Activated CD4-positive, alpha-beta T cell treated with anti-CD3 and anti-CD28 coated beads, Interleukin-2, amount 10 ng/mL, durations not matched to agents 7 days and 5 days (primary cell): ENCODE measurements around the gene GPRIN3. TPM values are rescaled to one million over a fixed set of nuclear protein-coding genes. Genes with fewer than 3 reads are reported as not detected.

Source experiments
- CTCF ChIA-PET: fragments of 350-600 bp; sonication (Branson Sonifier 250); formaldehyde crosslinking; loops from one replicate; lab custom pipeline; 2021; ENCODE audit warnings: antibody characterized with exemption; lab: Charles Lee
- POLR2A ChIA-PET: fragments of 350-600 bp; sonication (Branson Sonifier 250); formaldehyde crosslinking; loops from one replicate; lab custom pipeline; 2021; ENCODE audit warnings: antibody characterized with exemption; lab: Charles Lee
- DNase-seq: peaks from one replicate; pipeline ENCODE4 v3.0.0-alpha.2; 2020
- H3K27ac Mint-ChIP-seq: one replicate; pipeline ENCODE4 v1.8.0; 2021; ENCODE audit warnings: mild to moderate bottlenecking, moderate library complexity, mixed read lengths
- H3K27me3 Mint-ChIP-seq: one replicate; pipeline ENCODE4 v1.8.0; 2021; ENCODE audit warnings: mixed read lengths
- H3K36me3 Mint-ChIP-seq: one replicate; pipeline ENCODE4 v1.8.0; 2021; ENCODE audit warnings: low read depth, mixed read lengths
- H3K4me1 Mint-ChIP-seq: one replicate; pipeline ENCODE4 v1.8.0; 2021; ENCODE audit warnings: mixed read lengths
- H3K4me3 Mint-ChIP-seq: one replicate; pipeline ENCODE4 v1.8.0; 2021; ENCODE audit warnings: mild to moderate bottlenecking, moderate library complexity, mixed read lengths
- H3K9me3 Mint-ChIP-seq: one replicate; pipeline ENCODE4 v1.8.0; 2021; ENCODE audit warnings: mixed read lengths
- total RNA-seq, 2 experiments: library from RNA; stranded (reverse); gene quantifications; one replicate each; pipeline ENCODE4 v1.2.3, GENCODE V29; 2021

GPRIN3 gene
- total RNA-seq, 2 experiments from 2014 or later, result 51.1 to 57.4 TPM

DNA sequence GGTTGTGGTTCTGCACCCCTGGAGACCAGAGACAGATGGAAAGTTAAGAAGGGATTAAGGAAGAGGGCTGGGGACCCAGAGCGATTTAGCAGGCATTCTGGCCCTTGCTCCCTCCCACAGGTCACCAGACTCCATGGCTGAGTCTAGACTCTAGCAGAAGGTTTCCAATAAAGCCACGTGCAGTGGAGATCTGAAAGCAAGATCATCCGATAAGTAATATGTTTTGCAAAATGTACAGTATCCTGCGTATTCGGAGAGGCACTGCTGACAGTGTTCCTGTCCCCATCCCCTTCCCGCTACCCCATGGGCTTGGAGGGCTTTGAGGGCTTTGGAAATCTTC is 531 bp upstream of the GPRIN3 start:
- Mint-ChIP-seq H3K27ac (peak overlapping the region; percentile 92), H3K4me1 (peaks cover 48% of the 10 kb centered on the region)
- CTCF ChIA-PET, result interaction anchor here (1.0 to 2.6 kb wide), 5 partner anchors 9 to 82 kb away, joined by 3 to 14 read pairs (median 4); no protein-coding TSS in a partner anchor

DNA sequence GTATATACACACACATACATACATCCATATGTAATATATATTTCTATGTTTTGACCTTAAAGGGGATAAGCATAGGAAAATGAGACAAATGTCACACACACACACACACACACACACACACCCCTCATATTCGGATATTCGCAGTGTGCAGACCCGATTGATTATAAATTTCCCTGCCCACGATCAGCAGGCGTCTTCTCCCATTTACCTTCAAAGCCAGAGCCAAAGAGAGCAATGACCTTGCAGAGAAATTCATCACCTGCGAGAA is 488 bp downstream of the GPRIN3 start:
- CTCF ChIA-PET, result interaction anchor here (1.0 to 2.6 kb wide), 2 partner anchors 8 to 81 kb away, joined by 4 to 14 read pairs; no protein-coding TSS in a partner anchor

More for the DNA sequence above, 531 bp upstream of the GPRIN3 start:
- Mint-ChIP-seq H3K9me3 (peaks cover 3% of the 10 kb centered on the region), H3K4me3 (peak overlapping the region; percentile 90), H3K27me3 (no peaks in the 10 kb centered on the region), H3K36me3 (peaks cover 42% of the 10 kb centered on the region)
- POLR2A ChIA-PET, result interaction anchor here (0.6 to 0.7 kb wide), 2 partner anchors 14 to 113 kb away, joined by 3 read pairs; no protein-coding TSS in a partner anchor
- DNase-seq, result no peak

DNA sequence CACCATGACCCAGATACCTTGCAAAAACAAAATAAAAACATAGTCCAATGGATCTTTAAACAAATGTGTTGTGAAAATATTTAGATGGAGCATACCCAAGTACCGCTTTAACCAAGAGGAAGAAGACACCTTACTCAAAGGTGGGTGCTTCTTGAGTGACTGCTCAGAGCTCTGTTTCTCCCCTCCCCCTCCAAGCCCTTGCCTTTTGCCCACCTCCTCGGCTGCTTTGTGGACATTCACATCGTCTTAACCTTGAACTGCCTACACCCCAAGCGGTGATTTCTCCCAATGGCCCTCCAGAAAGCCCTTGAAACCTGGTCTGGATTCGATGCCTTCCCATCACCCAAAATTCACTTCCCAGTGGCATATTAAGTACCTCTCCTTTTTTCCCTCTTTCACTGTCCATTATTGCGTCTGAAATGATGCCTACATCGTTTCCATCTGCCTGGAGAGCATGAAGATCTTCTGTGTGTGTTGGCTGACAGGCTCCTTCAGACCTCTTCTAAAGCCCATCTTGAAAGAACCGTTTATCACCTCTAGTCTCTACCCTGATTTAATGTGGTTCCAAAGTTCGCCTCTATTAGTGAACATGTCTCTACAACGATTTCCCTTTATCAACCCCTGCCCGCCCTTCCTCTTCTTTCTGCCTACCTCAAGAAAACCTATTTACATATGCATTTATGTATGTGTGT is 968 bp downstream of the GPRIN3 start:
- DNase-seq, result peak; percentile 29
- POLR2A ChIA-PET, result no interaction called here

More for the DNA sequence above, 488 bp downstream of the GPRIN3 start:
- POLR2A ChIA-PET, result interaction anchor here (0.6 kb wide), 1 partner anchor 8 kb away, joined by 4 read pairs; no protein-coding TSS in a partner anchor
- Mint-ChIP-seq H3K4me3 (peak overlapping the region; percentile 90), H3K27me3 (no peaks in the 10 kb centered on the region), H3K36me3 (peaks cover 45% of the 10 kb centered on the region), H3K9me3 (no peaks in the 10 kb centered on the region), H3K27ac (peak overlapping the region; percentile 92), H3K4me1 (peaks cover 53% of the 10 kb centered on the region)
- no peak for DNase-seq

DNA sequence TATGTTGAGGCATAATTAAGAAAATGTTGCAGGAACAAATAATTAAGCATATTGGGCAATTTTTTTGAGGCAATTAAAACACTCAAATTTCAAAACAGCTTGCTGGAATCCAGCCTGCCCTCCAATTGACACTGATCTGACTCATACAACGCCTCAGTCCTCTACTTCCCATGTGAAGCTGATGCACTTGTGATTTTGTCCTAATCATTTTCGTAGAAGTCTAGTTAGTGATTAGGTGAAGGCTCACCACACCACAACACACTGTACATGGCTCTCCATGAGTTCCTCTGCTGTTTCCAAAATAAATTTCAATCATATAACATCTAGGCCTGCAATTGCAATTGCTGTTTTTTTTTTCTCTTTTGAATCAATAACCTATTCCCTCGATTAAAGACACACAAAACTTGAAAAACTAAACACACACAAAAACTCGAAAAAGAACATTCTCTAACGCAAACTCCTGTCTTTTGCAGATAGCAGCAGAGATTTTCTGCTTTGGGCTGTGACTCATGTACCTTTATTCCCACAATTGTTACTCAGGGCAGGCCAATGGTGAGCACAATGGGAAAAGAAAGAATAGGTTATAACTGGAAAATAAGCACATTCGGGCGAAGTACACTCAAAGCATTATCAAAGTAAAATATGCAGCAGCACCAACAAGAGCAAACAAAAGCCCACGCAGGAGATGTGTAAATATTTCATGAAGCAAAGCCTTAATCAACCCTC is 1.7 kb downstream of the GPRIN3 start:
- DNase-seq, result peak; percentile 35
- H3K36me3 Mint-ChIP-seq, result peaks cover 51% of the 10 kb centered on the region
- POLR2A ChIA-PET, result interaction anchor here (1.2 kb wide), 1 partner anchor 11 kb away, joined by 7 read pairs; no protein-coding TSS in a partner anchor
- peak overlapping the region; percentile 90 for H3K4me3 Mint-ChIP-seq
- peak overlapping the region; percentile 92 for H3K27ac Mint-ChIP-seq
- H3K9me3 Mint-ChIP-seq, result no peaks in the 10 kb centered on the region
- H3K4me1 Mint-ChIP-seq, result peaks cover 65% of the 10 kb centered on the region
- CTCF ChIA-PET, result interaction anchor here (0.6 to 2.0 kb wide), 8 partner anchors 10 to 290 kb away, joined by 3 to 5 read pairs (median 4); no protein-coding TSS in a partner anchor
- no peaks in the 10 kb centered on the region for H3K27me3 Mint-ChIP-seq

More for the DNA sequence above, 968 bp downstream of the GPRIN3 start:
- H3K9me3 Mint-ChIP-seq, result no peaks in the 10 kb centered on the region
- H3K27ac Mint-ChIP-seq, result peak overlapping the region; percentile 92
- H3K36me3 Mint-ChIP-seq, result peaks cover 45% of the 10 kb centered on the region
- peaks cover 57% of the 10 kb centered on the region for H3K4me1 Mint-ChIP-seq
- CTCF ChIA-PET, result interaction anchor here (1.0 to 1.3 kb wide), 2 partner anchors 16 to 25 kb away, joined by 4 to 5 read pairs; no protein-coding TSS in a partner anchor
- H3K27me3 Mint-ChIP-seq, result no peaks in the 10 kb centered on the region
- peak overlapping the region; percentile 90 for H3K4me3 Mint-ChIP-seq

DNA sequence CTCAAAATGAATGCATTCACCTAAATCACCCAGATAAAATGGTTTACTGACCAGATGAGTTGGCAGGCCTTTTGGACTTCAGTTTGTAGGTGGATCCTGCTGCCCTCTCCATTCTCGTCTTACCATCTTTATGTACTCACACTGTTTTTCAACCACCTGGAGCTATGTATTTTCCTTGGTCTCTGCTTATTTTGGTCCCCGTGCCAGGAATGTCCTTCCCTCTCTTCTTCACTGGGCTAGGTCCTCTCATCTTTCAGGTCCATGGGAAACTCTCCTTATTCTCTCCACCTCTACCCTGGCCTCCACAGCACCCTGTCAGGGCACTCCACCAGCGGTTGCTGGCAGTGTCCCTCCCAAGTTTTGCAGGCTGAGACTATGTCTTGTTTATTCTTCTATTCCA is 2.6 kb downstream of the GPRIN3 start:
- no peaks in the 10 kb centered on the region for H3K9me3 Mint-ChIP-seq
- no peak for DNase-seq
- ChIA-PET POLR2A (interaction anchor here (1.2 kb wide), 1 partner anchor 10 kb away, joined by 7 read pairs; no protein-coding TSS in a partner anchor), CTCF (interaction anchor here (0.7 to 2.0 kb wide), 6 partner anchors 10 to 26 kb away, joined by 3 to 5 read pairs (median 4); no protein-coding TSS in a partner anchor)
- H3K4me3 Mint-ChIP-seq, result peak overlapping the region; percentile 90
- H3K27me3 Mint-ChIP-seq, result no peaks in the 10 kb centered on the region
- H3K27ac Mint-ChIP-seq, result peak overlapping the region; percentile 92
- peaks cover 67% of the 10 kb centered on the region for H3K4me1 Mint-ChIP-seq
- H3K36me3 Mint-ChIP-seq, result peaks cover 52% of the 10 kb centered on the region

DNA sequence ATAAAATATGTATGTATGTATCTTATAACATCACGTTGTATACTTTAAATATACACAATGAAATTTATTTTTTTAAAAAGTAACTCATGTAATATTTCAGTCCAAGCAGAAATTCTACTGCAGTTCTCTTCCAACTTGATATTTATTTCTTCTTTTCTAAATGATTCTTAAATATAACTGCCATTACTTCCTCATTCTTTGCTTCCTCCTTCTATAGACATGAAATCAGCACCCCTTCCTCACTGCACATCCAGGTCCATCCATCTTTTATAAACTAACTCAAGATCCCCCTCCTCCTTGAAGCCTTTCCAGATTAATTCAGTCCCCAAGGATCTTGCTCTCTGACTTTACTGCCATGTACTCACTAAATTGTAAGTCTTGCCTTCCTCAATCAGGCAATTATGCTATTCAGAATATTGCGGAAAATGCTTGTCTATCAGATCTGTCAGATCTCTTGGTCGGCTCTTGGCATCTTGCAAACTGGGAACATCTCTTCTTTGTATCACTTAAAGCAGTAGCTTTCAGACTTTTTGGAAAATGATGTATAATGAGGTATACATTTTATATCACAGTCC is 3.7 kb downstream of the GPRIN3 start:
- Mint-ChIP-seq H3K36me3 (peaks cover 50% of the 10 kb centered on the region), H3K9me3 (no peaks in the 10 kb centered on the region), H3K27me3 (no peaks in the 10 kb centered on the region), H3K4me3 (peak overlapping the region; percentile 90), H3K27ac (peak overlapping the region; percentile 79), H3K4me1 (peaks cover 65% of the 10 kb centered on the region)
- POLR2A ChIA-PET, result no interaction called here
- CTCF ChIA-PET, result interaction anchor here (1.1 to 2.0 kb wide), 2 partner anchors 13 to 18 kb away, joined by 5 to 8 read pairs; no protein-coding TSS in a partner anchor
- no peak for DNase-seq

DNA sequence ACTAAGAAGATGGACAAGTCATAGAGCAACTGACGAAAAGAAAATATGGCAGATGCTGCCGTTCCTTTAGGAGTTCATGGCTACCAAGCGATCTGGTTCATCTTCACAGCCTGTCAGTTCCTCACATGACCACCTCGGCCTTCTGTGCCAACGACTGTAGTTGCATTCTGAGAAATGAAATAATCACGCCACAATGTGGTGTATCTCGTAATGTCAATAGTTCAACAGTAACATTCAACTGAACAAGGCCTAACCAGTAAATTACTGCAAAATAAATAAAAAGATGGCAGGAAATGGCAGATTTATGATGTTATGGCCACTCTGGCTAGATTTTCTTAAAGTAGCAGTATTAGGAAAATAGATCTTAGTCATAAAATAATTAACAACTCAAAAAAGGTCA is 4.4 kb downstream of the GPRIN3 start:
- Mint-ChIP-seq H3K4me1 (peaks cover 63% of the 10 kb centered on the region), H3K4me3 (peak overlapping the region; percentile 72), H3K27ac (peak overlapping the region; percentile 93), H3K27me3 (no peaks in the 10 kb centered on the region), H3K9me3 (no peaks in the 10 kb centered on the region), H3K36me3 (peaks cover 47% of the 10 kb centered on the region)
- ChIA-PET POLR2A (no interaction called here), CTCF (interaction anchor here (1.1 kb wide), 1 partner anchor 17 kb away, joined by 8 read pairs; no protein-coding TSS in a partner anchor)
- DNase-seq, result peak; percentile 65

DNA sequence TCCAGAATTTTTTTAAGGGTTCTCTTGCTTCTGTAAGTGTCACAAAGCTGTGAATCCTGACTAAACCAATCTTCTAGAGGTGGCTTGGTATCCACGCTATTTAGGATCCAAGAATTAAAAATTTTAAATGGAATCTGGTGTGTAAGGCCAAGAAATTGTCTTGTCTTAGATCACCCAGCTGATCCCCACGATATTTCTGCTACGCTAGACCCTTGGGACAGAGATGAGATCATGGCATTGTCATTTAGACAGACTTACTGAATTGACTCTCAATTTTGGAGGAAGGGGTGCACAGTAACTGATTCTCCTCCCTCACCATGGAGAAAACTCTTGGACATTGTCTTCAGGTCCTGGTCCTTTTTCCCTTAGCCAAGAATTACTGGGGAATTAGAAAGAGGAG is 5.7 kb downstream of the GPRIN3 start:
- Mint-ChIP-seq H3K27ac (peak overlapping the region; percentile 93), H3K4me3 (peak overlapping the region; percentile 62), H3K9me3 (peaks cover 1% of the 10 kb centered on the region), H3K27me3 (no peaks in the 10 kb centered on the region), H3K4me1 (peaks cover 73% of the 10 kb centered on the region), H3K36me3 (peaks cover 56% of the 10 kb centered on the region)
- ChIA-PET CTCF (interaction anchor here (0.5 to 2.6 kb wide), 3 partner anchors 9 to 78 kb away, joined by 3 to 7 read pairs (median 4); no protein-coding TSS in a partner anchor), POLR2A (no interaction called here)
- no peak for DNase-seq

DNA sequence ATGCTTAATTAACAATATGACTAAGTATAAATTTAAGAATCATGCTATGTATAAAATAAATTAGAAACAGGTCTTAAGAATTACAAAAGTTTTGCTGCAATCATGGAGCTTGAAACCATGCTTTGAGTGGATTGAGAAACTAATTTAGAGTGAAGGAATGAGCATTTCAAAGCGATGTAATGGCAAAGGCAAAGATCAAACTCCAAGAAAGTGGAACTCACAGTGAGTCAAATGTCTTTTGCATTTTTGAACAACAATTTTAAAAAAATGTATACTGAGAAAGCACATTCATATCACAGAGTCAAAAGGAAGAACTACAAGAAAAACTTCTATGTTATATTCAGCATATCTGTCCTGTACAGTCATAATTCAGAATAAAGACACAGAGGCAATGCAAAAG is 6.6 kb downstream of the GPRIN3 start:
- H3K27ac Mint-ChIP-seq, result peak overlapping the region; percentile 93
- ChIA-PET CTCF (interaction anchor here (0.6 to 3.4 kb wide), 5 partner anchors 10 to 70 kb away, joined by 3 to 15 read pairs (median 7); no protein-coding TSS in a partner anchor), POLR2A (no interaction called here)
- H3K36me3 Mint-ChIP-seq, result peaks cover 52% of the 10 kb centered on the region
- peak overlapping the region; percentile 62 for H3K4me3 Mint-ChIP-seq
- peaks cover 3% of the 10 kb centered on the region for H3K9me3 Mint-ChIP-seq
- peaks cover 79% of the 10 kb centered on the region for H3K4me1 Mint-ChIP-seq
- DNase-seq, result no peak
- H3K27me3 Mint-ChIP-seq, result no peaks in the 10 kb centered on the region

DNA sequence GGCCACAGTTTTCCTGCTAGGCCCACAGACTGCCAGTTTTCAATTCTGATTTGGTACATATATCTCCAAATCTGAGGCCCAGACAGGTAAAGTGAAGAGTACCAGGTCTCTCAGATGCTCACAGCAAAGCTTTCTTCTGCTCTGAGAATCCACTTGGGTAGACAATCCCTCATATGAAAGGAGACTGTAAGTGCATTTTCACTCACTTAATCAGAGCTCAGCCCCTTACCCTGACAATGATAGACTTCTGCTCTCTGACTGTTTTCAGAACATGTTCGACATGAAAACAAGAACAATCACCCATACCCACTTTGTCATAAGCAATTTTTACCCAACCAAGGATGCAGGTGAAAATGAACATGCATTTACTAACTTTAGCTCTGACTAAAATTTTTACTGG is 7.1 kb downstream of the GPRIN3 start:
- peak overlapping the region; percentile 100 for H3K27ac Mint-ChIP-seq
- DNase-seq, result no peak
- POLR2A ChIA-PET, result no interaction called here
- peaks cover 77% of the 10 kb centered on the region for H3K4me1 Mint-ChIP-seq
- H3K9me3 Mint-ChIP-seq, result peaks cover 3% of the 10 kb centered on the region
- CTCF ChIA-PET, result interaction anchor here (0.6 to 3.4 kb wide), 7 partner anchors 8 to 70 kb away, joined by 3 to 15 read pairs (median 7); partner anchors contain the start of gene GPRIN3
- H3K4me3 Mint-ChIP-seq, result peak overlapping the region; percentile 85
- H3K27me3 Mint-ChIP-seq, result no peaks in the 10 kb centered on the region
- peaks cover 47% of the 10 kb centered on the region for H3K36me3 Mint-ChIP-seq

DNA sequence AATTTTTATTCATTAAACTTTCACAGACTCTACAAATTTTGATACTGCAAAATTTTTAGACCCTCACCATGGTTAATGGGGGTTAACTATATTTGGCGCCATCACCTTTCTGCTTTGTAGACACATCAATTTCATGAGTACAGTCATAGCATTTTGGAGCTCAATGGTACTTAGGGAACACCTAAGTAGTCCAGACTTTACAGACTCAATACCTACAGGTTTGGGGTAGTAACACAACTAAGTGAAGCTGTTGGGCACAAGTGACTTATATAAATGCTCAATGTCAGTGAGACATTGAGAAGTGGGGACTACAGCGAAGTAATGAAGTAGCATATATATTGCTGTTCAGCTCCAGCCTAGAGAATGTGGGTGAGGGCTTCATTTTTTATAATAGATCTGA is 7.5 kb downstream of the GPRIN3 start:
- POLR2A ChIA-PET, result no interaction called here
- Mint-ChIP-seq H3K4me1 (peaks cover 77% of the 10 kb centered on the region), H3K36me3 (peaks cover 46% of the 10 kb centered on the region), H3K27ac (peak overlapping the region; percentile 100), H3K27me3 (no peaks in the 10 kb centered on the region), H3K4me3 (peak overlapping the region; percentile 85), H3K9me3 (peaks cover 3% of the 10 kb centered on the region)
- CTCF ChIA-PET, result interaction anchor here (0.9 to 3.4 kb wide), 6 partner anchors 8 to 74 kb away, joined by 3 to 15 read pairs (median 12); partner anchors contain the start of gene GPRIN3
- no peak for DNase-seq
